GM21526 (cell line): ENCODE measurements around the gene PPP3R1.

Source experiments
- ATAC-seq: cut with Tn5 transposase; IDR thresholded peaks from one replicate; pipeline ENCODE4 v1.9.1; 2021; ENCODE audit warnings: moderate library complexity; ENCODE audit not compliant: unreplicated experiment, low FRiP score

PPP3R1 gene

GRCh38 chr2:68157002-68157401 is 95.3 kb downstream of the PPP3R1 start:
- ATAC-seq: peak; percentile 35

- ATAC-seq: no peak
Observed at GRCh38 chr2:68156419-68156818, 95.9 kb downstream of the PPP3R1 start.

- no peak for ATAC-seq
Observed at GRCh38 chr2:68155618-68156017, 96.7 kb downstream of the PPP3R1 start.

GRCh38 chr2:68152681-68153347 is 99.5 kb downstream of the PPP3R1 start:
- ATAC-seq: no peak

- ATAC-seq: no peak
Observed at GRCh38 chr2:68151037-68151436, 101.3 kb downstream of the PPP3R1 start.

GRCh38 chr2:68141875-68142274 is 110.5 kb downstream of the PPP3R1 start:
- ATAC-seq: no peak

- ATAC-seq: no peak
Observed at GRCh38 chr2:68135448-68136320, 116.6 kb downstream of the PPP3R1 start.

GRCh38 chr2:68134554-68134953 is 117.8 kb downstream of the PPP3R1 start:
- ATAC-seq: no peak

- no peak for ATAC-seq
Observed at GRCh38 chr2:68134120-68134519, 118.2 kb downstream of the PPP3R1 start.
